Spinal cord (tissue), 10 donors: Measurements from ENCODE around the gene NTMT2. TPM values are rescaled to one million over a fixed set of nuclear protein-coding genes. Genes with fewer than 3 reads are reported as not detected.
A peak's percentile ranks its signal among the peaks of the same experiment; 100 is the strongest.

Experiments
- DNase-seq, 6 donors: peaks; one replicate each; pipeline versions ENCODE4 v3.0.0 to v3.0.0-alpha.2; 2013 to 2015; ENCODE audit warnings: low spot score in 6 of 6, low read depth in 4 of 6
- H3K27ac ChIP-seq: one replicate; pipeline ENCODE4 v1.5.1; 2013; ENCODE audit warnings: low read depth, low read length, control low read depth
- H3K27me3 ChIP-seq: one replicate; pipeline ENCODE4 v1.6.1; 2013; ENCODE audit warnings: low read length; ENCODE audit not compliant: control insufficient read depth, insufficient read depth
- H3K36me3 ChIP-seq: one replicate; pipeline ENCODE4 v1.6.1; 2013; ENCODE audit warnings: low read length; ENCODE audit not compliant: control insufficient read depth, insufficient read depth
- H3K4me1 ChIP-seq: one replicate; pipeline ENCODE4 v1.6.1; 2013; ENCODE audit warnings: low read length; ENCODE audit not compliant: control insufficient read depth, insufficient read depth
- H3K4me3 ChIP-seq: one replicate; pipeline ENCODE4 v1.5.1; 2013; ENCODE audit warnings: low read depth, low read length, control low read depth
- H3K9me3 ChIP-seq: one replicate; pipeline ENCODE4 v1.6.1; 2013; ENCODE audit warnings: low read length; ENCODE audit not compliant: control insufficient read depth, insufficient read depth
- WGBS: methylation state at CpG from one replicate; pipeline ENCODE4 v1.1.5; 2013; ENCODE audit warnings: missing lambda C conversion rate; ENCODE audit not compliant: insufficient coverage; 5-methylcytosine and 5-hydroxymethylcytosine counted together
- polyA plus RNA-seq, 2 donors: library from polyadenylated mRNA; unstranded; fragments of 120-200 nt; gene quantifications; one replicate each; pipeline ENCODE4 v1.2.1, GENCODE V29; 2013; ENCODE audit not compliant: insufficient read length in 2 of 2
- total RNA-seq, 2 donors: library from RNA; depleted of rRNA in 1 of 2; stranded (reverse); fragments of 120-200 nt in 1 of 2; fragments of >200 nt in 1 of 2; gene quantifications; one replicate each; pipeline versions ENCODE4 v1.2.3 to v1.2.4, GENCODE V29; 2013 to 2014
- donor health status: healthy.

The NTMT2 gene
- total and polyA plus RNA-seq, 4 donors: 0.25 to 0.50 (median 0.36) TPM; not detected in 1

- Histone ChIP-seq H3K9me3 (no peaks in the 10 kb centered on the region), H3K27ac (no peak overlapping the region), H3K27me3 (no peaks in the 10 kb centered on the region), H3K4me3 (no peak overlapping the region), H3K4me1 (no peaks in the 10 kb centered on the region), H3K36me3 (no peaks in the 10 kb centered on the region)
- no peak for DNase-seq
Measured at GRCh38 chr1:170200161-170200560, 54.4 kb downstream of the NTMT2 start.

- DNase-seq: peak in 1 of 6 donors; percentile 8
- no CpG with 5 or more reads among the region's 4 CpGs for WGBS
- no peaks in the 10 kb centered on the region for H3K9me3 ChIP-seq
- H3K36me3 ChIP-seq: no peaks in the 10 kb centered on the region
- H3K4me3 ChIP-seq: no peak overlapping the region
- H3K4me1 ChIP-seq: no peaks in the 10 kb centered on the region
- peak overlapping the region; percentile 25 for H3K27ac ChIP-seq
- no peaks in the 10 kb centered on the region for H3K27me3 ChIP-seq
Measured at GRCh38 chr1:170200621-170201397, 55.0 kb downstream of the NTMT2 start.

- Histone ChIP-seq H3K27me3 (no peaks in the 10 kb centered on the region), H3K27ac (no peak overlapping the region), H3K4me3 (no peak overlapping the region), H3K4me1 (no peaks in the 10 kb centered on the region), H3K36me3 (no peaks in the 10 kb centered on the region), H3K9me3 (no peaks in the 10 kb centered on the region)
- no peak for DNase-seq
Measured at GRCh38 chr1:170203693-170204092, 57.9 kb downstream of the NTMT2 start.

- no peak for DNase-seq
- Histone ChIP-seq H3K27me3 (no peaks in the 10 kb centered on the region), H3K4me3 (no peak overlapping the region), H3K27ac (no peak overlapping the region), H3K9me3 (no peaks in the 10 kb centered on the region), H3K36me3 (no peaks in the 10 kb centered on the region), H3K4me1 (no peaks in the 10 kb centered on the region)
- no CpG with 5 or more reads among the region's 3 CpGs for WGBS
Measured at GRCh38 chr1:170204121-170204520, 58.4 kb downstream of the NTMT2 start.

GRCh38 chr1:170205301-170205700 is 59.5 kb downstream of the NTMT2 start:
- Histone ChIP-seq H3K27me3 (no peaks in the 10 kb centered on the region), H3K36me3 (no peaks in the 10 kb centered on the region), H3K4me3 (no peak overlapping the region), H3K9me3 (no peaks in the 10 kb centered on the region), H3K4me1 (no peaks in the 10 kb centered on the region), H3K27ac (no peak overlapping the region)
- DNase-seq: no peak

GRCh38 chr1:170209125-170209524 is 63.4 kb downstream of the NTMT2 start:
- H3K36me3 ChIP-seq: no peaks in the 10 kb centered on the region
- no peak for DNase-seq

GRCh38 chr1:170210142-170210541 is 64.4 kb downstream of the NTMT2 start:
- Histone ChIP-seq H3K9me3 (no peaks in the 10 kb centered on the region), H3K4me1 (no peaks in the 10 kb centered on the region), H3K27me3 (no peaks in the 10 kb centered on the region), H3K36me3 (no peaks in the 10 kb centered on the region), H3K4me3 (no peak overlapping the region), H3K27ac (no peak overlapping the region)
- DNase-seq: no peak
- WGBS: 86% methylated on average over 1 of the region's 3 CpGs

More at GRCh38 chr1:170209125-170209524, 63.4 kb downstream of the NTMT2 start:
- Histone ChIP-seq H3K9me3 (no peaks in the 10 kb centered on the region), H3K27me3 (no peaks in the 10 kb centered on the region), H3K27ac (no peak overlapping the region), H3K4me1 (no peaks in the 10 kb centered on the region), H3K4me3 (no peak overlapping the region)

GRCh38 chr1:170213596-170213995 is 67.8 kb downstream of the NTMT2 start:
- no peak overlapping the region for H3K27ac ChIP-seq

GRCh38 chr1:170214117-170215032 is 68.6 kb downstream of the NTMT2 start:
- H3K9me3 ChIP-seq: peaks cover 2% of the 10 kb centered on the region
- H3K36me3 ChIP-seq: no peaks in the 10 kb centered on the region
- DNase-seq: peak in 1 of 6 donors; percentile 7
- H3K27ac ChIP-seq: no peak overlapping the region
- no peak overlapping the region for H3K4me3 ChIP-seq
- H3K27me3 ChIP-seq: no peaks in the 10 kb centered on the region
- WGBS: 39% methylated on average over 5 of the region's 10 CpGs
- peaks cover 2% of the 10 kb centered on the region for H3K4me1 ChIP-seq

More at GRCh38 chr1:170213596-170213995, 67.8 kb downstream of the NTMT2 start:
- H3K4me1 ChIP-seq: peaks cover 2% of the 10 kb centered on the region
- 85% methylated on average over 3 of the region's 6 CpGs for WGBS
- H3K27me3 ChIP-seq: no peaks in the 10 kb centered on the region
- DNase-seq: peak in 1 of 6 donors; percentile 40
- no peak overlapping the region for H3K4me3 ChIP-seq
- H3K9me3 ChIP-seq: peaks cover 1% of the 10 kb centered on the region
- no peaks in the 10 kb centered on the region for H3K36me3 ChIP-seq
